HG02884 (cell line): ENCODE results near the gene PRDX5.
A peak's percentile ranks its signal among the peaks of the same experiment; 100 is the strongest.
"Not testable (repeated sequence)": the region's sequence is repeated elsewhere in the genome, so short reads cannot be mapped to it uniquely, and the experiment has no call there.

ENCODE experiments used
- ATAC-seq: cut with Tn5 transposase; IDR thresholded peaks from one replicate; pipeline ENCODE4 v1.9.1; 2021; ENCODE audit warnings: mild to moderate bottlenecking, moderate library complexity; ENCODE audit not compliant: unreplicated experiment

Gene PRDX5

DNA sequence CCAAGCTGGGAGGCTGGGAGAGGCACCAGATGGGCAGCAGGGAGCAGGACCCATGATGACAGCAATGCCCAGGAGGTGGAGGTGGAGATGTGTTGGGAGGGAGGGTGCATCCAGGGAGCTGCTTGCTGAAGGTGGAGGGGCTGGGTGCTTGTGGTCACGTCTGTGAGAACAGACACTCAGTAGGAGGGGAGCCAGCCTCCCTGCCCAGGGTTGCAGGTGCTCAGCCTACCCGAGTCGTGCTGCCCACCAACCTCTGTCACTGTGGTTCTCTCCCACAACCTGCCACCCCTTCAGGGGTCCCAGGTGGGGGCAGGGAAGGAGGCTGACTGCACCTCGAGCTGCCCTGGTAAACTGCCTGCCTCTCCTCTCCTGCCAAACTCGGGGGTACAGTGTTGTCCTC is 5.5 kb downstream of the PRDX5 start:
- ATAC-seq, result no peak

DNA sequence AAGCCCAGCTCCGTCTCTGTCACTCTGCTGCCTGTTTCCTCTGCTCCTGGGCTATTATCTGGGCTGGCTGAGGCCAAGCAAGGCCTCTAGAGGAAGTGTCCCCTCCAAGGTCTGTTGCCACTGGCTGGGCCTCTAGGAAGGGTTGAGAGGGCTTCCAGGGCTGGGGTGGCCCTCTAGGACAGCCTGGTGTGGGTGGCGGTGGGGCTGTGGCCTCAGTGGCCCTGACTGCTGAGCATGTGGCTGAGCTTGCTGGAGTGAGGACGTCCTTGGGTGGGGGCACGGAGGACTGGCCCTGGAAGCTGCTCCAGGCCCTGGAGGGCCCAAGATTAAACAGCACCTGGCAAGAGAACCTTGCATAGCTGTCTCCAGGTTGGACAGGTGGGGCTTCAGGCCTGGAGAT is 6.1 kb downstream of the PRDX5 start:
- ATAC-seq, result not testable (repeated sequence)

DNA sequence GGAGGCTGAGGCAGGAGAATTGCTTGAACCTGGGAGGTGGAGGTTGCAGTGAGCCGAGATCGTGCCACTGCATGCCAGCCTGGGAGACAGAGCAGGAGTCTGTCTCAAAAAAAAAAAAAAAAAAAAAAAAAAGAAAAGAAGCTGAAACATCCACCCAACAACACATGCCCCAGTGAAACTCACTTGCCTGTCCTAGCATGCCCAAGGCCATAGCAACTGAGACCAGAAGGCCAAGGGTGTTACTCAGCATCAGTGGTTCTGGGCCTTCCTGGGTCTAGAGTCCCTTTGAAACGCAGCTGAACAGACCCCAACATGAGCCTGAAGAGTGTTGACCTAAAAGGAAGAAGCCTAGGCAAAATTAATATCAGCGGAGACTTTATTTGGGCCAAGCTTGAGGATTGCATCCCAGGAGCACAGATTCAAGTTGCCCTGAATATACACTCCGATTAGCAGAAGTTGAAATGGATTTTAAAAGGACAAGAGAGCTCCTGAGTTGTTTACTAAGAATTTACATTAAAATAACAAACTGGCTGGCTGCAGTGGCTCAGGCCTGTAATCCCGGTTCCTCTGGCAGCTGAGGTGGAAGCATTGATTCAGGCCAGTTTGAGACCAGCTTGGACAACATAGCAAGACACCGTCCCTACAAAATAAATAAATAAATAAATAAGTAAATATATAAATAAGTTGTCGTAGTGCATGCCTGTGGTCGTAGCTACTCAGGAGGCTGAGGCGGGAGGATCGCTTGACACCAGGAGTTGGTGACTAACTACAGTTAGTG is 7.0 kb downstream of the PRDX5 start:
- ATAC-seq, result no peak

DNA sequence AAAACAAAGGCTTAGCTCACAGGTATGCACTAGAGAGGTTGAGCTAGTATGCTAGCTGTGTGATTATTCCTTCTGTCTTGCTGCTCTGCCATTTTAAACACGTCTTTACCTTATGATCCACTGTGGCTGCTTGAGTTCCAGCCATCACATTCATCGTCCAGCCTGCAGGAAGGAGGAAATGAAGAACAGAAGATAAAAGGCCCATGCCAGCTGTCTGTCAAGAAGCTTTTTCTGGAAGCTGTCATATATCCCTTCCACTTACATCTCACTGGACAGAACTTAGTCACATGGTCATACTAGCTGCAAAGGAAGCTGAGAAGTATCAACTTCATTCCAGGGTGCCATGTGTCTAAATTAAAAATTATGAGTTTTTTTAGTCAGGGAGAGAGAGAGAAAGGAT is 9.5 kb downstream of the PRDX5 start:
- no peak for ATAC-seq

DNA sequence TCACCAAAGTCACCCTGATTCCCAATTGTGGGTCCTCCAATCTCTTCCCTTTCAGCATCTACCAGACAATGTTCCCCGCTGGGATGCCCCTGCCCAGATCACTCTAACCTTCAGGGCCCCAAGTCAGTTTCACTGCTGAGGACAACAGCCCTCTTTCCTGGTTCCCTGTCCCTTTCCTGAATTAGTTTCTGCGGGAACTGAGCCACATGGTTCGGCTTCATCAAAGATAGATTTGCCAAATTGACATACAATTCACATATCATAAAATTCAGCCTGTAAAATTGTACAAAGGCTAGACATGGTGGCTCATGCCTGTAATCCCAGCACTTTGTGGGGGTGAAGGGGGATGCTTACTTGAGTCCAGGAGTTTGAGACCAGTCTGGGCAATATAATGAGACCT is 10.1 kb downstream of the PRDX5 start:
- no peak for ATAC-seq

DNA sequence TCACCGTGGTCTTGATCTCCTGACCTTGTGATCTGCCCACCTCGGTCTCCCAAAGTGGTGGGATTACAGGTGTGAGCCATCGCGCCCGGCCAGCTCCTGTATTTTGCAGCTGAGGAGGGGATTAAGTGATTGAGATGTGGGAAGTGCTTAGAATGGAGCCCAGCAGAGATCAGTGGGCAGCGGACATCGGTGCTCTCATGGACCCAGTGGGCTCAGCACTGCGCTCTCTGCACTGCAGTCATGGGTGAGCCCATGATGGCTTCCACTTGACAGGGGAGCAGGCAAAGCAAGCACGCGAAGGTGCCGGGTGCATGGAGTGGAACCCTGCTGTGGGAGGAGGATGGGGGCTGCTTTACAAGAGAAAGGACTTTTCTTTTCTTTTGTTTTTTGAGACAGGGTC is 13.0 kb downstream of the PRDX5 start:
- ATAC-seq, result no peak

DNA sequence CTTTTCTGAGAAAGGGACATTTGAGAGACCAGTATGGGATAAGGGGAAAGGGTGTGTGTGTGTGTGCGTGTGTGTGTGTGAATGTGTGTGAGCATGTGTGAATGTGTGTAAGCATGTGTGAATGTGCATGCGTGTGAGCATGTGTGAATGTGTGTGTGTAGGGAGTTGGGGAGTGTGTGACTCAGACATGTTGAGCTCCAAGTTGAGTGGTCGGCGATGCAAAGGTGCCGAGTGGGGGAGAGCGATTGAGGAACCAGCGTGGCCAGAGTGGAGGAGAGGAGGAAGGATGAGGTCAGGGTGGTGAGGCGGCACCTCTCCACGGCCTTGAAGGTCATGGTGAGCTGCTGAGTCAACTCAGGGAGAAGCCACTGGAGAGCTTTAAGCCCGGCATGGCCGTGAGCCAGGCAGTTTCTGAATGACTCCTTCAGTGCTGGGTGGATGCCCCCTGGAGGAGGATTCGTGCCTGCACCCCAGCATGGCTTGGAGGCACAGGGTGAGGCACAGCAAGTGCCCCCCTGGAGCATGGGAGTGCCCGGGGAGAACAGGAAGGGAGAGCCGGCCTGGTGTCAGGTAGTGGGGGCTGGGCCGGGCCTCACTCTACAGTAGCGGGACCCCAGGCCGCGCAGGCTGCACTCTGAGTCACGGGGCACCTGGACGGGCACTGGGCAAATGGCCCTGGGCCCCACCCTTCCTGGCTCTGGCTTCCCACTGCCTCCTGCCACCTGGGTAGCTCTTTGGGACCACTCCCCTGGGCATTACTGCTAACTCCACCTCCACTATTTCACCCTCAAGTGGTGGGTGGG is 13.8 kb downstream of the PRDX5 start:
- no peak for ATAC-seq

DNA sequence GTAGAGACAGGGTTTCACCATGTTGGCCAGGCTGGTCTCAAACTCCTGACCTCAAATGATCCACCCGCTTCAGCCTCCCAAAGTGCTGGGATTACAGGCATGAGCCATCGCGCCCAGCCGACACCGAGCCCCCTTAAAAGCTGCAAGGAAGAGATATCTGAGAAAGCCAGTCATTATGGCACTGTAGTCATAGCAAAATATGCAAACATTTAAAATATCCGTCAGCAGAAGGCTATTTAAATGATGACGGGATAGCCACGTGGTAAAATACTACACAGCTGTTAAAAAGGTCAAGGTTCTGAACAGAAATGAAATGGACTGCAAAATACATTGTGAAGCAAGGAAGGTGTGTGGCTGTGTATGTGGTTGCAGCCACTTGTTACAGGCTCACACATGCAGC is 15.6 kb downstream of the PRDX5 start:
- ATAC-seq, result no peak

DNA sequence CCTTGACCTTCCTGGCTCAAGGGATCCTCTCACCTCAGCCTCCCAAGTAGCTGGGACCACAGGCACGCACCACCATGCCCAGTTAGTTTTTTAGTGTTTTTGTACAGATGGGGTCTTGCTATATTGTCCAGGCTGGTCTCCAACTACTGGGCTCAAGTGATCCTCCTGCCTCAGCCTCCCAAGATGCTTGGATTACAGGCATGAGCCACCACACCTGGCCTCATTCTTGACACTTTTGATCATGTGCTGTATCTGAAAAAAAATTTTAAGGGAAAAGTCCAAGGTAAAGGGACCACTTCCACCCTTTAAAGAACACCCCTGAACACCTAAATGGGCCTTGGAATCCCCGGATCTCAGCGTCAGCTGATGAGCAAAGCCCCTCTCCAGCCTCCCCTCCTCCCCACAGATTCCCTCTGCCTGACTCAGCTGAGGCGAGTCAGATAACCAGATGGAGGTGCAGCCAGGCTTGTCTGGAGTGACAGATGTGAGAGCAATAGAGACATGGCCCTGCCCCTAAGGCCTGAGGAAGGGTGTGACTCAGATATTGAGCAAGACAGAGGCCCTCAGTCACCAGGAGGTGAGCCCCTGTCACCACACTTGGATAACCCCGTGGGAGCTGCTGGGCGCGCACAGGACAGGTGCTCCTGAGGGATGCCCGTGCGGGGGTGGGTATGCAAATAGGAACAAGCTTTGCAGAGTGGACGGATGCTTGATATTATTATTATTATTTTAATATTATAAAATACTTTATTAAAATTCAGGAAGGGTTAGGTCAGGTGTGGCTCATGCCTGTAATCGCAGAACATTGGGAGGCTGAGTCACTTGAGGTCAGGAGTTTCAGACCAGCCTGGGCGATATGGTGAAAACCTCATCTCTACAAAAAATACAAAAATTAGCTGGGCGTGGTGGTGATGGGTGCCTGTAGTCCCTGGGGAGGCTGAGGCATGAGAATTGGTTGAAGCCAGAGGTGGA is 17.1 kb downstream of the PRDX5 start:
- ATAC-seq, result peak; percentile 68

DNA sequence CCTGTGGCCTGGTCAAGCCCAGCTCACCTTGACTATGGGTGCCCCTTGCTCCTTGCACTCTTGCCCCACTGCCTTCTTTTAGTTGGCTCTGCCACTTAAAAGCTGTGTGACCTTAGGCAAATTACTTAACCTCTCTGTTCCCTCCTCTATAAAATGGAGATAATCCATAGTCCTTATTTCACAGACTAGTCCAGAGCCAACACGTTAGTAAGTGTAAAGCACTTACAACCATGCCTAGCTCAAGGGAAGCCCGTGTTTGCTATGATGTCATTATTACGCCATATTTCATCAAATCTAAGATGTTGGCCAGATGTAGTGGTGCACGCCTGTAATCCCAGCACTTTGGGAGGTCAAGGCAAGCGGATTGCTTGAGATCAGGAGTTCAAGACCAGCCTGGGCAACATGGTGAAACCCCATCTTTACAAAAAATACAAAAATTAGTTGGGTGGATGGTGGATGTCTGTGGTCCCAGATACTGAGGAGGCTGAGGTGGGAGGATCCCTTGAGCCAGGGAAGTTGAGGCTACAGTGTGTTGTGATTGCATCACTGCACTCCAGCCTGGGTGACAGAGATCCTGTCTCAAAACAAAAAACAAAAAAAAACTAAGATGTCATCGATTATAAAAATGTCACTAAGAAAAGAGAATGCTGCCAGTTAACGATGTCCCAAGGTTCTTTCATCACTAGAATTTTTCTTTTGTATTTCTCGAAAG is 19.8 kb downstream of the PRDX5 start:
- no peak for ATAC-seq

DNA sequence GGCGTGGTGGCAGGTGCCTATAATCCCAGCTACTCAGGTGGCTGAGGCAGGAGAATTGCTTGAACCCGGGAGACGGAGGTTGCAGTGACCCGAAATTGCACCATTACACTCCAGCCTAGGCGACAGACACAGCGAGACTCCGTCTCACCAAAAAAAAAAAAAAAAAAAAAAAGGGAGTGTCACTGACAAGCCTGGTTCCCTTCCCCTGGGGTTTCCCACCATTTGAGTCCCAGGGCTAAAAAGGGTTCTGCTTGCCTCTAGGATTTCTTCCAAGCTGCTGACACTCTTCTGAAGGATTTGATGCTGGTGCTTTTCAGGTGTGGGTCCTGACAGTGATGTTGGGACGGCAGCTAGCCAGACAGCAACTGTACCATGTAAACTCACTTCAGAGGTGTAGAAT is 20.8 kb downstream of the PRDX5 start:
- no peak for ATAC-seq

DNA sequence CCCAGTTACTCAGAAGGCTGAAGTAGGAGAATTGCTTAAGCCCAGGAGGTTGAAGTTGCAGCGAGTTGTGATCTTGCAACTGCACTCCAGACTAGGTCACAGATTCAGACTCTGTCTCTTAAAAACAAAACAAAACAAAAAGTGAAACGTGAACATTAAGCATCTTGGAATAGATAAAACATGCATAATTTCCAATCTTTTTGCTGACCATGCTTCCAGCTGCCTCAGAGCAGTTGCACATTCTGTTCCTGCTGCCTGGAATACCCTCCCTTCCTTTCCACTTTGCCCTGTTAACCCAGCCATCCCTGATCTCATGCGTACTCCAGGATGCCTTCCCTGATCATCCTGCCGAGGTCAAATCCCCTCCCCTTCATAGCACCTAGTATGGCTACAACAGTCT is 21.4 kb downstream of the PRDX5 start:
- no peak for ATAC-seq

DNA sequence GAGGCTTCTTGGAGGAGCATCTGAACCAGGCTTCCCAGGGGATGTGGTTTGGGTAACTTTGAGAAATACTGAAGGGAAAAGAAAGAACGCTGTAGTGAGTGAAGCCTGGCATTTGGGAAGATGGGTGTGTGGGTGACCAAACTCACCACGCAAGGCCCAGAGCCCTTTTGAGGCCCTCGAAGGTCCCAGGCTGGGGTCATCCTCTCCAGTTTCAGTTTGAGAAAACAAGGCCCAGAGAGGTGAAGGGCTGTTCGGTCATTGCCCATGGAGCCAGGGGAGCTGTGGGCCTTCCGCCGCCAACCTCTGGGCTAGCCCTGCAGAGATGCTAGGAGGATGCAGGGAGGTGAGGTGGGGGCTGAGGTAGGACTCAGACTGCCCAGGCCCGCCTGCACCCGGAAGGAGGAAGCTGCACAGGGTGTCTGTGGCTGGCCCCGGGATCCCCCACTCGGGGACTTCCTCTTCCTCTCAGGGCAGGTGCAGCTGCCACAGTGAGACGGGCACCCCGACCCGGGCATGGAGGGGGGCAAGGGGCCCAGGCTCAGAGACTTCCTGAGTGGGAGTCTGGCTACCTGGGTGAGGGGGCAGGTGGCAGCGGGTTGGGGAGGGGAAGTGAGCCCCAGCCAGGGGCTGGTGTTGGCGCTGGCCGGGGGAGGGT is 22.0 kb downstream of the PRDX5 start, which contains the start of gene CCDC88B:
TSS of gene CCDC88B (plus strand) at position 451 of the 655 bp plus-strand sequence. CDS start at position 514, 63 bp downstream.
- ATAC-seq, result peak; percentile 40

DNA sequence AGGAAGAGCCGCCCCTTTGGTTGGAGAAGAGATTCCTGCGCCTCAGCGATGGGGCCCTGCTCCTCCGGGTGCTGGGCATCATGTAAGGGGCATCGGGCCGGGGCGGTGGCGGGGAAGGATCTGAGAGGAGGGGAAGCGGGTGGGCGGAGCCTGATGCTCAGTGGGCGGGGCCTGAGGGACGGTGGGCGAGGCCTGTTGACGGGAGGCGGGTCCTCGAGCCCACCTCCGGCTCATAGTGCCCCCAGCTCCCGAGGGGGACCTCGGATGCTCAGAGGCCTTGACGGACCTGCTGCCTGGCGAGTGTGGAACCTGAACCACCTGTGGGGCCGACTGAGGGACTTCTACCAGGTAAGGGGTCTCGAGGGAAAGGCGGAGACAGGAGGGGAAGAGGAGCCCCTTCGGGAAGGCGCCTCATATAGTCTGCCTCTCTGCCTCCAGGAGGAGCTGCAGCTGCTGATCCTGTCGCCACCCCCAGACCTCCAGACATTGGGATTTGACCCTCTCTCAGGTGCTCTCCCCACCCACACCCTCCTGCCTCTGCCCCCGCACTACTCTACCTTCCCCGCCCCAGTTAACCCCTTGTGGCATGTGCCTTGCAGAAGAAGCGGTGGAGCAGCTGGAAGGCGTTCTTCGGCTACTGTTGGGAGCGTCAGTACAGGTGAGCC is 22.9 kb downstream of the PRDX5 start:
- no peak for ATAC-seq

DNA sequence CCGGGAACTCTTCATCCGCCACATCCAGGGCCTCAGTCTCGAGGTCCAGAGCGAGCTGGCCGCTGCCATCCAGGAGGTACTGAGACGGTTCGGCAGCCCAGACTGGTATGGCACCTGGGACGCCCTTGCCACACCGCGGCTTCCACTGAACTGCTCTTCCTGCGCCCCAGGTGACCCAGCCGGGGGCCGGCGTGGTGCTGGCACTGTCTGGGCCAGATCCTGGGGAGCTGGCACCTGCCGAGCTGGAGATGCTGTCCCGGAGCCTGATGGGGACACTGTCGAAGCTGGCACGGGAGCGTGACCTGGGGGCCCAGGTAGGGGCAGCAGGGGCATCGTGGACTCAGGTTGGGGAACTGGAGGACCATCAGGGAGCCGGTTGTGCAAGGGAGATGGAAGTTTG is 23.5 kb downstream of the PRDX5 start:
- ATAC-seq, result no peak

DNA sequence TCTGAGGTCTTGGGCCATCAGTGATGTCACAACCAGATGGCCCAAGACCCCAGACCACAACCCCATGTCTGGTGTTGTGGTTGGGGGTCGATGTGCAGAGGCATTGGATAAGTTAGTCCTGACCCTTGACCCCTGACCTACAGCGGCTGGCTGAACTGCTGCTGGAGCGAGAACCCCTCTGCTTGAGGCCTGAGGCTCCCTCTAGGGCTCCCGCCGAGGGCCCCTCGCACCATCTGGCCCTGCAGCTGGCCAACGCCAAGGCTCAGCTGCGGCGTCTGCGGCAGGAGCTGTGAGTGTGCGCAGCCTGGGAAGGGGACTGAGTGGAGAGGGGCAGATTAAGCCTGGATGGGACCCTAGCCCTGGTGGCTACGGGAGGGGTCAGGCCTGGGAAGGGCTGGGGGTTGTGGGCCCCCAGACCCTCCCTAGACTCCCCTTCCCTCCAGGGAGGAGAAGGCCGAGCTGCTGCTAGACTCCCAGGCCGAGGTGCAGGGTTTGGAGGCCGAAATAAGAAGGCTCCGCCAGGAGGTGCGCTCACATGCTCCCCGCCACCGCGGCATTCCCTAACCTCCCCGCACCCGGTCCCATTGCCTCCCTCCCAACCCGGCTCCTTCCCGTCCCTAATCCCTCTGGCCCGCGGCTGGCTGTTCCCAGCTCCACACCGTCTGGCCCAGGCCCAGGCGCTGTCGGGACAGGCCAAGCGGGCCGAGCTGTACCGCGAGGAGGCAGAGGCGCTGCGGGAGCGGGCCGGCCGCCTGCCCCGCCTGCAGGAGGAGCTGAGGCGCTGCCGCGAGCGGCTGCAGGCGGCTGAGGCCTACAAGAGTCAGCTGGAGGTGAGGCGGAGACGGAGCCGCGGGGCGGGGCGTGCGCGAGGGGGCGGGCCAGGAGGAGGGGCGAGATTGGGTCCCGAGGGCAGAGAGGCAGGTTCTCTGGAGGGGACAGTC is 24.2 kb downstream of the PRDX5 start:
- ATAC-seq, result no peak

DNA sequence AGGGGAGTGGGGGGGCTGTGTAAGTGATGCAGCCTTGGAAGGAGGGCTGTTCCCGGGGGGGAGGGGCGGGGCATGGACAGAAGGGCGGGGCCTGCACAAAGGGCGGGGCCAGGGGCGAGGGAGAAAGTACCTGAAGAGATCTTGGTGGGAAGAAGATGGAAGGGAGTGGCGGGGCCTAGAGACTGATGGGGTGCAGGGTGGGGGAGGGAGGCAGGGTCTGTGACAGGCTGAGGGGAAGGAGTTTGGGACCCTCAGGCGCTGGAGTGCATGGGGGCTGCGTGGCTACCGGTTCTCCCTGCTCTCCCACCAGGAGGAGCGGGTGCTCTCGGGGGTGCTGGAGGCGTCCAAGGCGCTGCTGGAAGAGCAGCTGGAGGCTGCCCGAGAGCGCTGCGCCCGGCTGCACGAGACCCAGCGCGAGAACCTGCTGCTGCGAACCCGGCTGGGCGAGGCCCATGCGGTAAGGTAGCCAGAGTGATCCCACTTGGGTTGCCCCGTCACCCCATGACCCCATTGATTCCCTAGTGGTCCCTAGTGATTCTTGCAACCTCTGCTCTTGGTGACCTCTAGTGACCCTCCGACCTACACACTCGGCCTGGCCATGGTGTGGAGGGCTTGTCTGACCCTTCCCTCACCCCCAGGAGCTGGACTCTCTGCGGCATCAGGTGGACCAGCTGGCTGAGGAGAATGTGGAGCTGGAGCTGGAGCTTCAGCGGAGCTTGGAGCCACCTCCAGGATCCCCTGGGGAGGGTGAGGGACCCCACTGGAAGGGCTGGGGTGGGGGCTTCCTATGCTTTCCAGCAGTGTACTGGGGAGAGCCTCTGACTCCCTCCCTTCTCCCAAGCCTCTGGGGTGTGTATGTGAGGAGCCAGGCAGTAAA is 25.2 kb downstream of the PRDX5 start:
- ATAC-seq, result no peak
